Adrenal gland (tissue), 12 donors: ENCODE results near the gene AKAP13. TPM values are rescaled to one million over a fixed set of nuclear protein-coding genes. Genes with fewer than 3 reads are reported as not detected.
A peak's percentile ranks its signal among the peaks of the same experiment; 100 is the strongest.

ENCODE experiments used
- DNase-seq, 7 donors: peaks; one replicate each; pipeline ENCODE4 v3.0.0-alpha.2; 2019 to 2020
- H3K27ac ChIP-seq, 5 donors: fragments of 200-600 bp; sonication (generic) in 4 of 5; 1 replicate in 3 of 5; 2 replicates in 2 of 5; pipeline versions ENCODE4 v1.5.1 to v1.8.0; 2016 to 2020; ENCODE audit warnings: mild to moderate bottlenecking in 1 of 5
- H3K27me3 ChIP-seq: fragments of 200-600 bp; 2 replicates; pipeline ENCODE4 v1.8.0; 2021
- H3K36me3 ChIP-seq, 2 donors: fragments of 200-600 bp; replicated peaks in 1 of 2; 1 replicate in 1 of 2; 2 replicates in 1 of 2; pipeline versions ENCODE4 v1.5.1 to v1.8.0; 2018 to 2022
- H3K4me1 ChIP-seq, 2 donors: fragments of 200-600 bp; replicated peaks in 1 of 2; 1 replicate in 1 of 2; 2 replicates in 1 of 2; pipeline versions ENCODE4 v1.5.1 to v1.8.0; 2018 to 2021
- H3K4me3 ChIP-seq, 4 donors: fragments of 200-600 bp; sonication (generic) in 3 of 4; one replicate each; pipeline ENCODE4 v1.5.1; 2016 to 2018
- H3K9me3 ChIP-seq, 3 donors: fragments of 200-600 bp; sonication (generic) in 1 of 3; replicated peaks in 1 of 3; 1 replicate in 2 of 3; 2 replicates in 1 of 3; pipeline versions ENCODE4 v1.5.1 to v1.8.0; 2016 to 2021
- POLR2A ChIP-seq, 2 donors: fragments of 450-650 bp; IDR thresholded peaks; one replicate each; pipeline ENCODE4 v1.6.1; 2017; ENCODE audit warnings: antibody characterized with exemption in 2 of 2, mild to moderate bottlenecking in 2 of 2, moderate library complexity in 1 of 2
- WGBS, 4 donors: extraction: QIAGEN DNeasy Blood & Tissue Kit in 2 of 4; methylation state at CpG; one replicate each; pipeline versions ENCODE4 v1.1.5 to v1.1.7; 2013 to 2017; 5-methylcytosine and 5-hydroxymethylcytosine counted together
- intact Hi-C, 2 donors: fragments of 100-400 bp; cut with DNase I; formaldehyde crosslinking; loops; one replicate each; pipeline versions ENCODE4 v1.14.1 to v1.15.0; 2022 to 2023
- polyA plus RNA-seq, 3 donors: library from polyadenylated mRNA; stranded (reverse); fragments of 200-250 nt in 2 of 3; fragments of 350-450 nt in 1 of 3; fragmentation: Illumina TruSeq in 1 of 3; extraction: RNeasy Lipid Tissue Mini Kit (QIAGEN cat#74804) in 1 of 3; gene quantifications; one replicate each; pipeline ENCODE4 v1.2.3, GENCODE V29; 2013 to 2014
- total RNA-seq, 9 donors: library from RNA; depleted of rRNA in 4 of 9; stranded (reverse); fragments of >200 nt in 4 of 9; fragments of 120-200 nt in 1 of 9; fragmentation: NEBNext Ultra II Directional in 1 of 9; extraction: Animal tissue kit (Norgen Biotek cat#: 25700) in 1 of 9; gene quantifications; one replicate each; pipeline versions ENCODE4 v1.1.0 to v1.2.4, GENCODE V29; 2013 to 2023
- TF ChIP-seq, protein P1 (sequence below), 6 experiments: fragments of 450-650 bp in 4 of 6; fragments of 200-600 bp in 2 of 6; sonication (generic) in 1 of 6; IDR thresholded peaks; 1 replicate in 5 of 6; 2 replicates in 1 of 6; pipeline versions ENCODE4 v1.5.1 to v1.8.0; 2016 to 2021; ENCODE audit warnings: antibody characterized with exemption in 6 of 6, mild to moderate bottlenecking in 2 of 6, moderate library complexity in 1 of 6
- donor health status: healthy with polysubstance abuse.
- donor health status: Bipolar disorder and iron deficiency.
- donor health status: DM: yes; HTN: yes; CAD: no.
- donor health status: DM: no; HTN: no; CAD: no.
- donor health status: DM: no; HTN: no; CAD: no.
- donor health status: DM: yes; HTN: yes; CAD: no.

The AKAP13 gene
- total and polyA plus RNA-seq, 12 donors: 42.7 to 144 (median 89.2) TPM

DNA sequence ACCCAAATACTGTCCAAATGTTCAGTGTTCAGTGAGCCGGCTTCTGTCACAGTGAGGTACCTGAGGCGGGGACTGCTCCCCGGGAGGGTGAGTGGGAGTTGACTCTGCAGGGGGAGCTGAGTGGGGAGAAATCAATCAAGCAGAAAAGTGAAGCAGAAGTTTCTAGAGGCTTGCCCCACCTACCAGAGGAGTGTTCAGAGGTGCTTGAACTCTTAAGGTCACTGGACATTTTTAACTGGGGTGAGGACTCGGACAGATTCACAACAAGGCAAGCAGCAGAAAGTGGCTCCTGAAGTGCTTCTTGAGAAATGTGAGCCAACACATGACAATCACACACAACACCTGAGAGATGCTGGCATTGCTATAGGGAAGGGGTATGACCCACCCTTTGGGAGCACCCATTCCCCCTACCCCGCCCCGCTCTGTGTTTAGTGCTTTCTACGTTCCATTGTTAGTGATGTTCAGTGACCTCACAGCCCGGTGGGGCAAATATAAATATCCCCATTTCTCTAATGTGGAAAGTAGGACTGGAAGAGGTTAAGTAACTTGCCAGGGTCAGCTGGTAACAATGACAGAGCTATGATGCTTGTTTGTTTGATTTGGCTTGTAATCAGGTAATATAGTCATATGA is 48.6 kb upstream of the AKAP13 start:
- TF ChIP-seq, protein P1, sequence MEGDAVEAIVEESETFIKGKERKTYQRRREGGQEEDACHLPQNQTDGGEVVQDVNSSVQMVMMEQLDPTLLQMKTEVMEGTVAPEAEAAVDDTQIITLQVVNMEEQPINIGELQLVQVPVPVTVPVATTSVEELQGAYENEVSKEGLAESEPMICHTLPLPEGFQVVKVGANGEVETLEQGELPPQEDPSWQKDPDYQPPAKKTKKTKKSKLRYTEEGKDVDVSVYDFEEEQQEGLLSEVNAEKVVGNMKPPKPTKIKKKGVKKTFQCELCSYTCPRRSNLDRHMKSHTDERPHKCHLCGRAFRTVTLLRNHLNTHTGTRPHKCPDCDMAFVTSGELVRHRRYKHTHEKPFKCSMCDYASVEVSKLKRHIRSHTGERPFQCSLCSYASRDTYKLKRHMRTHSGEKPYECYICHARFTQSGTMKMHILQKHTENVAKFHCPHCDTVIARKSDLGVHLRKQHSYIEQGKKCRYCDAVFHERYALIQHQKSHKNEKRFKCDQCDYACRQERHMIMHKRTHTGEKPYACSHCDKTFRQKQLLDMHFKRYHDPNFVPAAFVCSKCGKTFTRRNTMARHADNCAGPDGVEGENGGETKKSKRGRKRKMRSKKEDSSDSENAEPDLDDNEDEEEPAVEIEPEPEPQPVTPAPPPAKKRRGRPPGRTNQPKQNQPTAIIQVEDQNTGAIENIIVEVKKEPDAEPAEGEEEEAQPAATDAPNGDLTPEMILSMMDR (IDR thresholded peaks at IDR 0.05): no peak
- no peak for TF ChIP-seq POLR2A (IDR thresholded peaks at IDR 0.05)
- H3K4me1 ChIP-seq: peaks cover 11 to 23% of the 10 kb centered on the region in 2 donors
- H3K27ac ChIP-seq: peak overlapping the region in 4 of 5 donors; percentile 66 to 90 (median 78)
- 87 to 92% (median 89%) methylated on average over 8 of the region's 8 CpGs for WGBS, 4 donors
- no peak overlapping the region for H3K4me3 ChIP-seq
- H3K36me3 ChIP-seq: no peaks in the 10 kb centered on the region
- DNase-seq: no peak
- intact Hi-C loops: no loop called here
- H3K9me3 ChIP-seq: no peaks in the 10 kb centered on the region
- no peaks in the 10 kb centered on the region for H3K27me3 ChIP-seq

DNA sequence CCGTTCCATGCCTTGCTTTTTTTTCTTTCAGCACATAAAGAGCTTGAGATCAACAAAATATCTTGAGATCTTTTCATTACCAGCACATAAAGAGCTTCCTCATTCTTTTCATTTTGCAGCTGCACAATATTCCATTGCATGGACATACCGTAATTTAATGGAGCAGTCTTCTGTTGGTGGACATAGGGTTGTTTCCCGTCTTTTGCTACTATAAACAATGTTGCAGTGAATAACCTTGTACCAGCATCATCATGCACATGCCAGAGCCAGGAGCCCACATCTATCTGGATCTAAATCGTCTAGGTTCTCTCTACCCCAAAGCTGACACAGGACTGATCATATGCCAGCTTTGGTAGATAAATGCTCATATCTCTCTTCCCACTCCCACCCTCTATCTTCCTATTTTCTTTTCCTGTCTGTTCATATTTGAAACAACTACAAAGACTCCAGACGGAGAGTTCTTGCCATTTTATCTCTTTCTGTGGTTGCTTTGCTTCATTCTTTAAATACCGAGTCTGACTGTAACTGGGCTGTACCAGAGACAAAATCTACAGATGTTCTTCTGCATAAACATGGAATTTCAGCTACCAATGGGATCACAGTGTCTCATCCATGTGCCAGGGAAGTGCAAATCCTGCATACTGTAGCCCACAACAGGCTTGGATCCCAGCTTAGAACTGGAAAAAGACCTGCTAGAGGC is 47.1 kb upstream of the AKAP13 start:
- H3K36me3 ChIP-seq: no peaks in the 10 kb centered on the region
- no peak for DNase-seq
- no peaks in the 10 kb centered on the region for H3K27me3 ChIP-seq
- no peak overlapping the region for H3K4me3 ChIP-seq
- no peak for TF ChIP-seq POLR2A (IDR thresholded peaks at IDR 0.05)
- TF ChIP-seq, protein P1 (IDR thresholded peaks at IDR 0.05): no peak
- H3K9me3 ChIP-seq: no peaks in the 10 kb centered on the region
- intact Hi-C loops: no loop called here
- H3K4me1 ChIP-seq: peaks cover 11 to 36% of the 10 kb centered on the region in 2 donors
- H3K27ac ChIP-seq: no peak overlapping the region
- WGBS, 4 donors: 70 to 80% (median 73%) methylated on average over 6 of the region's 6 CpGs

DNA sequence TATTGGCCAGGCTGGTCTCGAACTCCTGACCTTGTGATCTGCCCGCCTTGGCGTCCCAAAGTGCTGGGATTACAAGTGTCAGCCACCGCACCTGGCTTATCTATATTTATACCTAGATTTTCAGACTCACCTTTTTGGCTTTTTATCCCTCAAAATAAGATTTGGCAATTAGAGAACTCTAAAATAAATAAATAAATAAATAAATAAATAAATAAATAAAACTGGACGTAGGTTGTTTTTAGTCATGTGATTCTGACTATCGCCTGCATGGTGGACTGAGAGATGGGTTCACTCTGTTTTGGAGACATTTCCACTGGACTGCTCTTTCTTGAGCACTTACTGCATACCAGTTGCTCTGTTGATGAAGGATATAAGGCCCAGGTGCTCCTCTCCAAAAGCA is 46.2 kb upstream of the AKAP13 start:
- Histone ChIP-seq H3K9me3 (no peaks in the 10 kb centered on the region), H3K27me3 (no peaks in the 10 kb centered on the region), H3K4me1 (peaks cover 10 to 35% of the 10 kb centered on the region in 2 donors), H3K4me3 (no peak overlapping the region), H3K27ac (no peak overlapping the region), H3K36me3 (no peaks in the 10 kb centered on the region)
- TF ChIP-seq, protein P1 (IDR thresholded peaks at IDR 0.05): no peak
- TF ChIP-seq POLR2A (IDR thresholded peaks at IDR 0.05): no peak
- 92 to 96% (median 93%) methylated on average over 6 of the region's 6 CpGs for WGBS, 4 donors
- DNase-seq: no peak
- intact Hi-C loops: no loop called here

DNA sequence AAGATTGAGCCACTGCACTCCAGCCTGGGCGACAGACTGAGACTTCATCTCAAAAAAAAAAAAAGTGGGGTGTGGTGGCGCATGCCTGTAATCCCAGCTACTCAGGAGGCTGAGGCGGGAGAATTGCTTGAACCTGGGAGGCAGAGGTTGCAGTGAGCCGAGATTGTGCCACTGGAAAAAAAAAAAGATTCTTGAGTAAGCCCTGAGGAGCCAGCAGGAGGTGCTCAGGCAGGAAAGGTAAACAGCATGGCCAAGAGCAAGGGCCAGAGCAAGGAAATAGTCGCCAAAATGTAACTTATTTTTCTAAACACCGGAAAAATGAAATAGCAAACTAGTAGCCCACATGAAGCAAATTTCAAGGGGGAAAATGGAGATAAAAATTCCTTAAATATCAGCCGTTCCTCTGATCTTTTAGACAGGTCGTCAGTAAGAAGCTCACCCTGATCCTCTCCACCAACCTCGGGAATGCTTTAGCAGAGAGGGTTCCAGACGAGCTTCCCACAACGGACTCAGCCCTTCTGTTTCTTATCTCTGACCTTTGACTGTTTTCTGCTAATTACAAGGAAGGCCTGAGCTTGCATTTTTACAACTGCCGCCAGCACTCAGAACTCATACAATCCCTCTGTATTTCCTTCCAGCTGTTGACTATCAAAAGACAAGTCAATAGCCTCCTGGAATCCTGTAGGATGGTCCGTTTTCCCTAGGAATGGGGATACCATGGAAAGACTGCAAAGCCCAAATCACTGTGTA is 45.0 kb upstream of the AKAP13 start:
- Histone ChIP-seq H3K27ac (no peak overlapping the region), H3K4me3 (no peak overlapping the region), H3K27me3 (no peaks in the 10 kb centered on the region), H3K9me3 (no peaks in the 10 kb centered on the region), H3K36me3 (no peaks in the 10 kb centered on the region), H3K4me1 (peaks cover 6 to 28% of the 10 kb centered on the region in 2 donors)
- no peak for DNase-seq
- TF ChIP-seq, protein P1 (IDR thresholded peaks at IDR 0.05): no peak
- TF ChIP-seq POLR2A (IDR thresholded peaks at IDR 0.05): no peak
- 67 to 78% (median 73%) methylated on average over 13 of the region's 13 CpGs for WGBS, 4 donors
- intact Hi-C loops: no loop called here
